ENCODE data around the gene SLC39A11. TPM values are rescaled to one million over a fixed set of nuclear protein-coding genes. Genes with fewer than 3 reads are reported as not detected.

Gene SLC39A11
- total RNA-seq, 1 experiment from 2014 or later, result 56.1 TPM

DNA sequence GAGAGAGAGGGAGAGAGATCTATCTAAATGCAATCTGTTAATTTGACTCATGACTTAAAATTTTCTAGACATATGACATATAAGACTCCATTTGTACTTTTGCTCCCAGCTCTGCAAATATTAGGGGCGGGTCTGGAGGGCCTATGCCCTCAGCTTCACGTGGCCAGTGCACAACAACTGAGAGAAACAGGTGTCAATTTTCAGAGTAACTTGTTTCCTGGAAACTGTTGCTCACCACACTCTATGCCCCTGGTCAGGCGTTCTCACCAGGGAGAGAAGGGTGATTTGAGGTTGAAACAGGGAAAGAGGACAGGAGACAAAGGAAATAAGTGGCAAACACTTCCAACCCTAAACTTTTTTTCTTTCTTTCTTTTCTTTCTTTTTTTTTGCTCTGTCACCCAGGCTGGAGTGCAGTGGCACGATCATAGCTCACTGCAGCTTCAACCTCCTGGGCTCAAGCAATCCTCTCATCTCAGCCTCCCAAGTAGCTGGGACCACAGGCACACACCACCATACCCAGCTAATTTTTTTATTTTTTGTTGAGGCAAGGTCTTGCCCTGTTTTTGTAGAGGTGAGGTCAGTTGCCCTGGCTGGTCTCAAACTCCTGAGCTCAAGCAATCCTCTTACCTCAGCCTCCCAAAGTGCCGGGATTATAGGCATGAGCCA is 270.0 kb downstream of the SLC39A11 start:
- H3K4me3 ChIP-seq (ENCODE audit: low read depth in 2 of 2, low read length in 2 of 2), result no peak overlapping the region
- no peaks in the 10 kb centered on the region for H3K36me3 ChIP-seq (ENCODE audit: control insufficient read depth, insufficient read depth, low read length)
- in situ Hi-C loops (cut with HindIII; ENCODE audit: low pct_unique_long_range_greater_than_20kb, low sequenced_read_pairs), result no loop called here
- no peak for ATAC-seq
- intact Hi-C loops (cut with micrococcal nuclease; ENCODE audit: unreplicated experiment), result no loop called here
- no peak for DNase-seq (ENCODE audit: low read depth, low spot score)
- TF ChIP-seq TCF7L2 (IDR thresholded peaks at IDR 0.05; ENCODE audit: low read depth, low read length) (no peak), POLR2AphosphoS5 (IDR thresholded peaks at IDR 0.05; ENCODE audit: low read depth, low read length) (no peak), SIN3A (IDR thresholded peaks at IDR 0.05; ENCODE audit: borderline replicate concordance, insufficient read depth, low read depth, low read length) (no peak)
- TF ChIP-seq, protein P1, sequence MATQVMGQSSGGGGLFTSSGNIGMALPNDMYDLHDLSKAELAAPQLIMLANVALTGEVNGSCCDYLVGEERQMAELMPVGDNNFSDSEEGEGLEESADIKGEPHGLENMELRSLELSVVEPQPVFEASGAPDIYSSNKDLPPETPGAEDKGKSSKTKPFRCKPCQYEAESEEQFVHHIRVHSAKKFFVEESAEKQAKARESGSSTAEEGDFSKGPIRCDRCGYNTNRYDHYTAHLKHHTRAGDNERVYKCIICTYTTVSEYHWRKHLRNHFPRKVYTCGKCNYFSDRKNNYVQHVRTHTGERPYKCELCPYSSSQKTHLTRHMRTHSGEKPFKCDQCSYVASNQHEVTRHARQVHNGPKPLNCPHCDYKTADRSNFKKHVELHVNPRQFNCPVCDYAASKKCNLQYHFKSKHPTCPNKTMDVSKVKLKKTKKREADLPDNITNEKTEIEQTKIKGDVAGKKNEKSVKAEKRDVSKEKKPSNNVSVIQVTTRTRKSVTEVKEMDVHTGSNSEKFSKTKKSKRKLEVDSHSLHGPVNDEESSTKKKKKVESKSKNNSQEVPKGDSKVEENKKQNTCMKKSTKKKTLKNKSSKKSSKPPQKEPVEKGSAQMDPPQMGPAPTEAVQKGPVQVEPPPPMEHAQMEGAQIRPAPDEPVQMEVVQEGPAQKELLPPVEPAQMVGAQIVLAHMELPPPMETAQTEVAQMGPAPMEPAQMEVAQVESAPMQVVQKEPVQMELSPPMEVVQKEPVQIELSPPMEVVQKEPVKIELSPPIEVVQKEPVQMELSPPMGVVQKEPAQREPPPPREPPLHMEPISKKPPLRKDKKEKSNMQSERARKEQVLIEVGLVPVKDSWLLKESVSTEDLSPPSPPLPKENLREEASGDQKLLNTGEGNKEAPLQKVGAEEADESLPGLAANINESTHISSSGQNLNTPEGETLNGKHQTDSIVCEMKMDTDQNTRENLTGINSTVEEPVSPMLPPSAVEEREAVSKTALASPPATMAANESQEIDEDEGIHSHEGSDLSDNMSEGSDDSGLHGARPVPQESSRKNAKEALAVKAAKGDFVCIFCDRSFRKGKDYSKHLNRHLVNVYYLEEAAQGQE (IDR thresholded peaks at IDR 0.05; ENCODE audit: insufficient read depth in 1 of 2, low read depth in 2 of 2, low read length in 1 of 2), result no peak
- TF ChIP-seq, protein P2, sequence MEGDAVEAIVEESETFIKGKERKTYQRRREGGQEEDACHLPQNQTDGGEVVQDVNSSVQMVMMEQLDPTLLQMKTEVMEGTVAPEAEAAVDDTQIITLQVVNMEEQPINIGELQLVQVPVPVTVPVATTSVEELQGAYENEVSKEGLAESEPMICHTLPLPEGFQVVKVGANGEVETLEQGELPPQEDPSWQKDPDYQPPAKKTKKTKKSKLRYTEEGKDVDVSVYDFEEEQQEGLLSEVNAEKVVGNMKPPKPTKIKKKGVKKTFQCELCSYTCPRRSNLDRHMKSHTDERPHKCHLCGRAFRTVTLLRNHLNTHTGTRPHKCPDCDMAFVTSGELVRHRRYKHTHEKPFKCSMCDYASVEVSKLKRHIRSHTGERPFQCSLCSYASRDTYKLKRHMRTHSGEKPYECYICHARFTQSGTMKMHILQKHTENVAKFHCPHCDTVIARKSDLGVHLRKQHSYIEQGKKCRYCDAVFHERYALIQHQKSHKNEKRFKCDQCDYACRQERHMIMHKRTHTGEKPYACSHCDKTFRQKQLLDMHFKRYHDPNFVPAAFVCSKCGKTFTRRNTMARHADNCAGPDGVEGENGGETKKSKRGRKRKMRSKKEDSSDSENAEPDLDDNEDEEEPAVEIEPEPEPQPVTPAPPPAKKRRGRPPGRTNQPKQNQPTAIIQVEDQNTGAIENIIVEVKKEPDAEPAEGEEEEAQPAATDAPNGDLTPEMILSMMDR (IDR thresholded peaks at IDR 0.05), result no peak
- ChIA-PET CTCF (no interaction called here), POLR2A (no interaction called here)
- H3K27me3 ChIP-seq (ENCODE audit: control insufficient read depth, insufficient read depth, low read length), result no peaks in the 10 kb centered on the region
- H3K9me3 ChIP-seq (ENCODE audit: control insufficient read depth, insufficient read depth, low read depth, low read length), result peaks cover 10% of the 10 kb centered on the region; the same call in 1 of the 2 replicates
- H3K4me1 ChIP-seq (ENCODE audit: control insufficient read depth, insufficient read depth, low read length), result no peaks in the 10 kb centered on the region
- BruUV-seq (replicated peaks), result no TSS peak
- no peak overlapping the region for H3K27ac ChIP-seq (ENCODE audit: low read length)

DNA sequence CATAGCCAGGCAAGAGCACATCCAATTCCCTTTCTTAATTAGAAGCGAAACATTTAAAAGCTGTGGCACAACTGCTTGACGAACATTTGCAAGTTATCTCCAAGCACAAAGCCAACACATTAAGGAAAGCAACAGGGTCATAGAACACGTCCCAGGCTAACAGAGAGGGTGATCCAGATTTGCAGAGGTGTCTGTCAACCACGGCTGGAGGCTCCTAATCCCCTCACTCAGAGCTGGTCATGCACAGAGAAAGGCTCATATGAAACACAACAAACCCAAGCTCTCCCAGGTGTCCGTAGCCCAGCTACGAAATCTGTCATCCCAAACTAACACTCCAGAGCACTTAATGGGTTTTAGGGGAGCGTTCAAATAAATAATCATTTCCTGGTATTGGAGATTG is 276.1 kb downstream of the SLC39A11 start:
- Histone ChIP-seq H3K27me3 (ENCODE audit: control insufficient read depth, insufficient read depth, low read length) (no peaks in the 10 kb centered on the region), H3K36me3 (ENCODE audit: control insufficient read depth, insufficient read depth, low read length) (no peaks in the 10 kb centered on the region), H3K27ac (ENCODE audit: low read length) (no peak overlapping the region), H3K9me3 (ENCODE audit: control insufficient read depth, insufficient read depth, low read depth, low read length) (no peaks in the 10 kb centered on the region; the same call in 1 of the 2 replicates), H3K4me1 (ENCODE audit: control insufficient read depth, insufficient read depth, low read length) (no peaks in the 10 kb centered on the region), H3K4me3 (ENCODE audit: low read depth in 2 of 2, low read length in 2 of 2) (no peak overlapping the region)
- intact Hi-C loops (cut with micrococcal nuclease; ENCODE audit: unreplicated experiment), result no loop called here
- POLR2A ChIA-PET, result interaction anchor here (0.6 to 0.7 kb wide), 2 partner anchors 31 to 249 kb away, joined by 5 read pairs; no protein-coding TSS in a partner anchor
- CTCF ChIA-PET, result interaction anchor here (0.6 to 0.7 kb wide), 2 partner anchors 249 to 1190 kb away, joined by 3 to 4 read pairs; no protein-coding TSS in a partner anchor
- no peak for TF ChIP-seq TCF7L2 (IDR thresholded peaks at IDR 0.05; ENCODE audit: low read depth, low read length)
- DNase-seq (ENCODE audit: low read depth, low spot score) (no peak), ATAC-seq (no peak)
- in situ Hi-C loops (cut with HindIII; ENCODE audit: low pct_unique_long_range_greater_than_20kb, low sequenced_read_pairs), result no loop called here
- no TSS peak for BruUV-seq (replicated peaks)

DNA sequence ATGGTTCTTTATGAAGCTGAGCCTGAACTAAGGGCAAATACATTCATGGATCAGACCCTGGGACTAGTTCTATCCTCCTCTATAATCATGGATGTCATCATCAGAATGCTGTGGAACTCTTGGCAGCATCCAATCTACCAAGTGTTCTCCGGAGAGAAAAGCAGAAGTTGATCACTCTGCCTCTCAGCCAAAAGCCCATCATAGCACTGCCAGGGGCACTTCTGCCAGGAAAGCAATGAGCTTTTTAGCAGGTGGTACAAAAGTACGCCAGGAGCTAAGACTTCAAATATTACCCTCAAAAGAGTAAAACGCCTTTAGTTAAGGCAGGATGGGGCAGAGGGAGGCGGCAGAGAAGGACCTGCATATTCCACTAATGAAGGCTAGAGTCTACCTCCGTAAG is 279.0 kb downstream of the SLC39A11 start:
- Histone ChIP-seq H3K4me3 (ENCODE audit: low read depth in 2 of 2, low read length in 2 of 2) (no peak overlapping the region), H3K36me3 (ENCODE audit: control insufficient read depth, insufficient read depth, low read length) (no peaks in the 10 kb centered on the region), H3K9me3 (ENCODE audit: control insufficient read depth, insufficient read depth, low read depth, low read length) (no peaks in the 10 kb centered on the region; the same call in 1 of the 2 replicates), H3K27me3 (ENCODE audit: control insufficient read depth, insufficient read depth, low read length) (no peaks in the 10 kb centered on the region), H3K4me1 (ENCODE audit: control insufficient read depth, insufficient read depth, low read length) (no peaks in the 10 kb centered on the region), H3K27ac (ENCODE audit: low read length) (no peak overlapping the region)
- BruUV-seq (replicated peaks), result no TSS peak
- intact Hi-C loops (cut with micrococcal nuclease; ENCODE audit: unreplicated experiment), result no loop called here
- ChIA-PET CTCF (no interaction called here), POLR2A (interaction anchor here (0.7 kb wide), 1 partner anchor 161 kb away, joined by 3 read pairs; no protein-coding TSS in a partner anchor)
- in situ Hi-C loops (cut with HindIII; ENCODE audit: low pct_unique_long_range_greater_than_20kb, low sequenced_read_pairs), result no loop called here
- TF ChIP-seq, protein P1 (IDR thresholded peaks at IDR 0.05; ENCODE audit: insufficient read depth in 1 of 2, low read depth in 2 of 2, low read length in 1 of 2), result no peak
- TF ChIP-seq TCF7L2 (IDR thresholded peaks at IDR 0.05; ENCODE audit: low read depth, low read length) (no peak), SIN3A (IDR thresholded peaks at IDR 0.05; ENCODE audit: borderline replicate concordance, insufficient read depth, low read depth, low read length) (no peak), POLR2AphosphoS5 (IDR thresholded peaks at IDR 0.05; ENCODE audit: low read depth, low read length) (no peak)
- TF ChIP-seq, protein P2 (IDR thresholded peaks at IDR 0.05), result no peak
- no peak for ATAC-seq
- no peak for DNase-seq (ENCODE audit: low read depth, low spot score)

Data from Panc1 (cell line).